ENCODE results near the gene DCBLD2.

Gene DCBLD2

DNA sequence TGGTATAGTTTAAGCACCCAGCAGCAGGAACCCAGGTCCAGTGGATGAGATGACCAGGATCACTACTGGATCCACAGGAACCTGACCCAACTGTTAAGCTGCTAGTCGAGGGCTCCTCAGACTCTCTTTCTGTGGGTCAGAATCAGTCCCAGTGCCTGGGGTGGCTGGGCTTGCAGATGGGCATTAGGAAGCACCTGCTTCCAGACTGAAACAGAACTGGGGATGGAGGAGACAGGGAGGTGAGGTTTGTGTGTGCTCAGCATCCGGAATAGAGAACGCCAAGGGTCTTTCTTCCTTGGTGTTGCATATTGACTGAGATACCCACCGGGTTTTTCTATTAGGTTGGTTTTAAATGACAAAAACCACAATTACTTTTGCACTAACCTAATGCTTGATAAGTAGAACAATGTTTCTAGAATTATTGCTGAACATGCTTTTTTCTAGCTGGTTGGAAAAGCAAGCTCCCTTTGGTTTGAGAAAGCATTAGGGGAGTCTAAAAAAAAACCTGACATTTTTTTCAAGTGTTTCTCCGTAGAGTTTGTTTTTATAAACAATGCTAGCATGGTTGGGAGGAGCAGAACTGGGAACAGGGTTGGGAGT lies 137.6 kb downstream of the DCBLD2 start:
- DNase-seq, result no peak

DNA sequence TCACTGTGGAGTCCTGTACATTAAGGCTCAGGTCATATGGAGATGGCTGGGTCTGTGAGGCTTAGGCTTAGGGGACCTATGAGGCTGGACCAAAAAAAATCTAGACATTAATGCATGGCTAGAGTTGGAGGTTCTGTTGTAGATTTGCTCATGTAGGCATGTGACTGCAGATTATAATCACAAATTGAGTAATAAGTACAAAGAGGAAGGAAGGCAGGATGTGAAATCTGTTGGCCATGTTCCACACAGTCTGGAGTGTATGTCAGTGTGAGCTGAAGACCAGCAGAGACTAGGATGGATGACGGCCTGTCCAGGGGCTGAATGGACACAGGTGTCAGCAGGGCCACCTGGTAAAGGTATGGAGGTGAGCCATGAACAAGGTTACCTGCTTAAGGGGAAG lies 138.4 kb downstream of the DCBLD2 start, which contains the start of gene ST3GAL6:
Gene ST3GAL6 (plus strand): TSS at position 265 of the 400 bp plus-strand sequence. CDS start 5,101 bp downstream, outside the sequence.
- no peak for DNase-seq

DNA sequence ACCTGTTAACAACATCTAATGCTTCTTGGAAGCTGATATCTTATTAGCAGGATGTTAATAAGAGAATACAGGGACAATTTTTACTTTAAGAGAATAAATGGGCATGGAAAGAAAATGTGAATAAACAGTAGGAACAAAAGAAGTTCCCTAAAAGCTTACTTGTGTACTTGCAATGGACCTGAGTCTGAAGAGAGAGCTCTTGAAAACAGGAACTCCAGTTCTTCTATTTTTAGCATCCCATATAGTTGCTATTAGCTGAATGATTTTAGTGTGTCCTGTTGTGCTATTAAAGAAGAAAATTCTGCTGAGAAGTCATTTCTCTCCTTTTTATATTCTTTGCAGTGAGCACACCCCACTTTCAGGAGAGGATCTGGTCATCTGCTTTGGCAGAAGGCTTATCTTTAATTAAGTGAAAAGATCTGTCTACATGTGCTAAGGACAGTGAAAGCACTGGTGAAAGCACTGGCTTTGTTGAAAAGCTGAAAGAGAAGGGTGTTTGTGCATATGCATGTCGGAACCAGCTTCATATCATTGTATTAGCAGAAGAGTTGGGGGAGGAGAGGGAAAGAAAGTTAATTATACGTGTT lies 139.8 kb downstream of the DCBLD2 start:
- DNase-seq, result no peak

DNA sequence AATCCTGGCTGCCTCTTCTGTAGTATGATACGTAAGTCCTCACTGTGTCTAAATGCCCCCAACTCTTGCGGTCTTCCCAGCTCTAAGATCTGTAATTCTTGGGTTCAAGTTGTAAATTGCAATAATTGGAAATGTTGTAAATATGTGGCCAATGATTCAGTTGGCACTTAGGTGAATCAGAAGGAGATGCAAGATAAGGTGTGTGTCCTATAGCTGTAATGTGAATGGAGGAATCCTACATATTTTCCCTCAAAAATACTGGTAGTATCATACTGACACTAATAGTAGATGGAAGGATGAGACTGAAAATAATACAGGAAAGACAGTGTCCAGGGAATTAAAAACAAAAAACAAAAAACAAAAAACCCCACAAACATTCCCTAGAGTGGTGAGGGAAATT lies 141.9 kb downstream of the DCBLD2 start:
- no peak for DNase-seq

DNA sequence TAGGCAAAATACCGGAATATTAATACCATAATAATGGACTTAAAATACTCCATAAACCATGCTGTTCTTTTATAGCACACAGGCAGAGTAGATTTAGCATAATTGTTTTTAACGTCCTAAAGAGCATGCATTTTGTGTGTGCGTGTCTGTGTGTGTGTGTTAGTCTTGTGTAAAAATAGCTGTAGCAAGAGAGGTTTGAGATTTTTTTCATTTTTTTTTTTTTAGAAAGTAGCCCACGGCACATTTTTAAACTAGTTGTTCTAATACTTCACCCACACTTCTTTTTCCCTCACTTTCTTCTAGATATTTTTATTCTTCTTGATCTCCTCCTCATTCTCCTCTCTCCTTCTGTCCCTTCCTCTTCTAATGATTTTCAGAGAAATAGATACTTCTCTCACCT lies 145.9 kb downstream of the DCBLD2 start:
- DNase-seq, result no peak

DNA sequence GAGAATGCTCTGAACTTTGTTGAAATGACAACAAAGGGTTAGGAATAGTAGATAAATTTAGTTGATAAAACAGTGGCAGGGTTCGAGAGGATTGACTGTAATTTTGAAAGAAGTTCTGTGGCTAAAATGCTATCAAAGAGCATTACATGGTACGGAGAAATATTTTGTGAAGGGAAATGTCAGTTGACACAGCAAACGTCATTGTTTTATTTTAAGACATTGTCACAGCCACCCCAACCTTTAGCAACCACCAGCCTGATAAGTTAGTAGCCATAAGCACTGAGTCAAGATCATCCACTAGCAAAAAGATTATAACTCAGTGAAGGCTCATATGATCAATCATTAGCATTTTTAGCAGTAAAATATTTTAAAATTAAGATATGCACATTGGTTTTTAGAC lies 147.0 kb downstream of the DCBLD2 start:
- no peak for DNase-seq

DNA sequence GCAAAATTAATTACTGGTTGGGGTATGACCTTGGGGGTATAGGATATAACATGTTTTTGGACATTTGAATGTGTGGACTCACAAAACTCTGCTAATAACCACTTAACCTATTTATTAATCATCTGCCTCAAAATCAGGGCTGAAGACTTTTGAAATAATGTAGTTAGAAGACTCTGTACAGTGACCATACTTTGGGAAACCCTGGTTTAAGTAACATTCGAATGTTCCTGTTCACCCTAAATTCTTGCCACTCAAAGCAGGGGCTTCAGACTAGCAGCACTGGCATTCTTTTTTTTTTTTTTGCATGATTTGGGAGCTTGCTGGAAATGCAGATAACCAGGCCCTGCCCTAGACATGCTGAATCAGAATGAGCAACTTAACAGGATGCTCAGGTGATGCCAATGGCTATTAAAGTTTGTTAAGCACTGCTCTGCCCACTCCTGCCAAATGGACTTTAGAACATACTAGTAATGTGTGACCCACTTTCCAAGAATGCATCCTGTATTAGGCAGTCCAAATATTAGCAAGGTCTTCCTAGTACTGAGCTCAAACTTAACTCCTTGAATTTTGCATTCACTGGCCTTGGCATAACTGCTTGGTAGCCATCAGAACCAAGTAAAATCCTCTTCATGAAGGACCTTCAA lies 151.1 kb downstream of the DCBLD2 start:
- no peak for DNase-seq

DNA sequence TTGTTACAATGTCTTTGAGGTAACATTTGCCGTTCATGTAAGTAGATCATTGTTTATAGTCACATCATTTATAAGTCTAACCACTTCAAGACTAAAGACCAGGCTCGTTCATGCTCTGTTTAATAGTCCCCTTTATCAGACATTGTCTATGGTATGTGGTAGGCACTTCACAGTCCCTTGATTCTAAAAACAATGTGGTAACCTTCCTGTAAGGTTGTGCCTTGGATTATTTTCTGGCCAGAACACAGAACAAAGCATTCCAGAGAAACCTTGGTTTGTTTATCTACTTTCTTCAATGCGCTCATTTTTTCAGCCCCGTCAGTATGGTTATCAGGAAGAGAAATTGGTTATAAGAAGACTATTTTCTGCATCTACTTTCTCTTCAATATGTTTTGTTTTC lies 154.6 kb downstream of the DCBLD2 start:
- DNase-seq, result no peak

DNA sequence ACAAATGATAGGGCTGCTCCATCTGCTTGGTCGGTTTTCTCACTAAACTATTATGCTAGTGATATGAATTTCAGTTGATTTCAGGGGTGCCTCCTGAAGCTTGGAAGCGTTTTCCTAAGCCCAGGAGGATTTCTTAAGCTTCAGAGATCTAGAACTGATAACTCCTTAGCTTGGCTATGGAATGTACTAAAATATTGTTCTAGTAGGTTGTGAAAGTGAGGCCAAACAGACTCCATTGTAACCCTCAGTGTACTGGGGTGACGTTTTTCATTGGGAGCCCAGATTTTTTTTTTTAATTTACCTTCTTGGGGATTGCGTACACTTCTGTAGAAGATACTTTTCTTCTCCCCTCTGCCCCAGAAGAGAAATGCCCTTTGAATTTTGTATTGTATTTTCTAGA lies 155.4 kb downstream of the DCBLD2 start:
- DNase-seq, result no peak

All from stimulated activated CD4-positive, alpha-beta T cell treated with anti-CD3 and anti-CD28 coated beads, Interleukin-12 subunit alpha, Interleukin-12 subunit beta, amount 100 ng/mL, for 4 hours (primary cell).